ENCODE results near the gene HAUS8.

GRCh38 chr19:17090583-17090982 is 15.3 kb upstream of the HAUS8 start:
- no peak for TF ChIP-seq CTCF (IDR thresholded peaks at IDR 0.05; ENCODE audit: low read depth, low read length)
- TF ChIP-seq POLR2A (IDR thresholded peaks at IDR 0.05; ENCODE audit: extremely low read depth, insufficient read length), result no peak
- TF ChIP-seq MAX (IDR thresholded peaks at IDR 0.05; ENCODE audit: low read depth, low read length), result peak; percentile 62

All from NB4 (cell line).